ENCODE data around the gene PRKD3. TPM values are rescaled to one million over a fixed set of nuclear protein-coding genes. Genes with fewer than 3 reads are reported as not detected.

The PRKD3 gene
- total RNA-seq, 2 experiments from 2014 or later = 13.0 TPM

DNA sequence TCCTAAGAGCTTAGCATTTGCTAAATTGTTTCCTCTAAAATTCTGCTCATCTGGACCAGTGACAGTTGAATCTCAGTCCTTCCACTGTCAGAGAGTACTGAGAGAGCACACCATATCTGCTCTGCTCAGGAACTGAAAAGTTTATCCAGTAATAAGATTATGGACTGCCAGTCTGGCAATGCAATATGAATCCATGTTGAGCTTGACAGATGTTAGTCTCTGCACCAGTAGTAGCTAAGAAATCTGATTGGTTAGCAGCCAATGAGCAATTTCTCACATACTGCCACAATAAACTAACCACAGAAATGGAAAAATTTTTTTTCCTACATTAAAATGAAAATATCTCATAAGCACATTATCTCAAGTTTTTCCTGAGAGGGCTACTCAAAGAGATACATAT, 2.3 kb downstream of the PRKD3 start:
- DNase-seq = no peak
- intact Hi-C loops (cut with micrococcal nuclease) = loop anchor here (1.0 to 5.0 kb wide), 6 partner anchors 22 to 965 kb away; partner anchors contain the start of genes CDC42EP3, CRIM1 and QPCT
- Mint-ChIP-seq H3K4me3 (no peak overlapping the region), H3K9me3 (no peaks in the 10 kb centered on the region), H3K36me3 (ENCODE audit: low read depth) (peaks cover 9% of the 10 kb centered on the region), H3K4me1 (ENCODE audit: low read depth) (peaks cover 49% of the 10 kb centered on the region), H3K27me3 (ENCODE audit: low read depth) (peaks cover 17% of the 10 kb centered on the region), H3K27ac (no peak overlapping the region)
- CTCF ChIA-PET = interaction anchor here (1.5 to 1.8 kb wide), 2 partner anchors 15 to 45 kb away, joined by 3 to 4 read pairs; no protein-coding TSS in a partner anchor

DNA sequence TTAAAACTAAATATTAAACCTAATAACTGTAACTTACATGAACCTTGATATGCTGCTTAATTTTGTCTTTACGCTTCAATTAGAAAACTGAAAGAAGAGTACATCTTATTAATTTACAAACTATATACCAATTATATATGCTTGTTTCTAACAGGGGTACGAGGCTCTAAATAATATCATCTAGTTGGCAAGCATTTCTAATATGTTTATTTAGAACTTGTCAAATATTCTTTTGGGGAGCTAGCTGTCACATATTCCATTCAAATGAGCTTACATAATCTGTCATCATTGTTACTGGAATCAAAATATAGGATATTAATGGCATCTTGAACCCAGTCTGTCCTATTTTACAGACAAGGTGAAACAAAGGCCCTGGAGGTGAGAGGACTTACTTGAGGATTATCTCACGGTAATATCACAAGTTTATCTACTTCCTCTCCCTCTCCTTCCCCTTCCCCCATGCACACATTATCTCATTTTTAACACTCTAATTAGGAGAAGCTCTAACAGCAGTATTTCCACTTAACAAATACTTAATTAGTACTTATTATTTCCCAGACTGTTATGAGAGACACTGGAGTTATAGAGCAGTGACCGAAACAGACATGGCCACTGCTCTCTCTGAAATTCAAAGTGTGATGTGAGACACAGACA, 3.5 kb downstream of the PRKD3 start:
- Mint-ChIP-seq H3K27me3 (ENCODE audit: low read depth) (peaks cover 8% of the 10 kb centered on the region), H3K9me3 (no peaks in the 10 kb centered on the region), H3K4me3 (no peak overlapping the region), H3K36me3 (ENCODE audit: low read depth) (peaks cover 13% of the 10 kb centered on the region), H3K27ac (no peak overlapping the region), H3K4me1 (ENCODE audit: low read depth) (peaks cover 56% of the 10 kb centered on the region)
- no peak for DNase-seq
- intact Hi-C loops (cut with micrococcal nuclease) = loop anchor here (5.0 kb wide), 3 partner anchors 316 to 964 kb away; partner anchors contain the start of genes CDC42EP3 and CRIM1
- CTCF ChIA-PET = interaction anchor here (1.5 kb wide), 1 partner anchor 14 kb away, joined by 4 read pairs; no protein-coding TSS in a partner anchor

DNA sequence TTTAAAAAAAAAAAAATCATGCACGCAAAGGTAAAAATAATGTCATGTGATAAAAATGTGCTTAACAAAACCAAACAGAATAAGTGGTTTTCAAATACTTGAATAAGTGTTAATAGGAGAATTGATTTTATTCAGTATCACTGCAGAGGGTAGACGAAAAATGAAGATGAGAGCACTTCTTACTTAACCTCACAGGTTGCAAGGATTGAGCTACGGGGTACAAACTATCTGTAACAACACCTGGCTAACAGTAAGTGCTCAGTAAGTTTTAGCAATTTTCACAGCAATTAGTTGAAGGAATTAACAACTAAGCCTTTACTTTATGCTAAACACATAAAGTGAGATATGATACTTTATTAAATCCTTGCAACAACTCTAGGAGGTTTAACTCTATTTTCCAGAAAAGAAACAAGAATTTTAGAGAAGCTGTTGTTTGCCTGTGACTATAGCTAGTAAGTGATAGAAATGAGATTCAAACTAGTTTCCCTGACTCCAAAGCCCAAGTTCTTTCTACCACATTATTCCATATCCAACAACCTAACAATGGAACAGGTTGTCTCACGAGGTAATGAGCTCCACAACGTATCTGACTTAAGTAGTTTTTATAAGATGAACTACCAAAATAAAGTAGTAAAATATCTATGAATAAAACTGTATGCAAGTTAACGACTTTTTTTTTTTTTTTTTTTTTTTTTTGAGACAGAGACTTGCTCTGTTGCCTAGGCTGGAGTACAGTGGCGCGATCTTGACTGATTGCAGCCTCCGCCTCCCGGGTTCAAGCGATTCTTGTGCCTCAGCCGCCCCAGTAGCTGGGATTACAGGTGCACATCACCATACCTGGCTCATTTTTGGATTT, 4.7 kb downstream of the PRKD3 start:
- Mint-ChIP-seq H3K4me1 (ENCODE audit: low read depth) (peaks cover 57% of the 10 kb centered on the region), H3K9me3 (no peaks in the 10 kb centered on the region), H3K36me3 (ENCODE audit: low read depth) (peaks cover 16% of the 10 kb centered on the region), H3K4me3 (no peak overlapping the region), H3K27me3 (ENCODE audit: low read depth) (peaks cover 2% of the 10 kb centered on the region), H3K27ac (no peak overlapping the region)
- no peak for DNase-seq
- intact Hi-C loops (cut with micrococcal nuclease) = loop anchor here (5.0 kb wide), 3 partner anchors 317 to 963 kb away; partner anchors contain the start of genes CDC42EP3 and CRIM1
- CTCF ChIA-PET = interaction anchor here (0.6 to 0.7 kb wide), 4 partner anchors 17 to 571 kb away, joined by 3 to 6 read pairs (median 4); no protein-coding TSS in a partner anchor

DNA sequence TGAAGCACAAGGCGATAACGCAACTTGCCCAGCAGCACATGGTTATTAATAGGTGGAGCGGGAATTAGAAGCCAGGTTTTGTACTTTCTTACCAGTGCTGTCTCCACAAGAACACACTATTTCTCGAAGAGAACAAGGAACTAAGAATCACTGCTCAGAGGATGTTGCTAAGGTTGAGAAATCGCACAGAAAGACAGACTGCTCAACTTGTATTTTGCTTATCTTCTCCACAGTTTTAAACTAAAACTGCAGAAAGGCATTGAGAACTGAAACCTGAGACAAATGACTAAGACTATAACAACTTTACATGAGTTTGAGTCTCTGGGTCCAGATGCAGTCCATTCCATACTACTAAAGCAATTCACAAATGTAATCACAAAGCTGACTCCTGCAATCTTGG, 6.2 kb downstream of the PRKD3 start:
- CTCF ChIA-PET = no interaction called here
- Mint-ChIP-seq H3K27ac (no peak overlapping the region), H3K4me1 (ENCODE audit: low read depth) (peaks cover 60% of the 10 kb centered on the region), H3K4me3 (no peak overlapping the region), H3K27me3 (ENCODE audit: low read depth) (peaks cover 2% of the 10 kb centered on the region), H3K36me3 (ENCODE audit: low read depth) (peaks cover 13% of the 10 kb centered on the region), H3K9me3 (no peaks in the 10 kb centered on the region)
- no peak for DNase-seq
- intact Hi-C loops (cut with micrococcal nuclease) = no loop called here

DNA sequence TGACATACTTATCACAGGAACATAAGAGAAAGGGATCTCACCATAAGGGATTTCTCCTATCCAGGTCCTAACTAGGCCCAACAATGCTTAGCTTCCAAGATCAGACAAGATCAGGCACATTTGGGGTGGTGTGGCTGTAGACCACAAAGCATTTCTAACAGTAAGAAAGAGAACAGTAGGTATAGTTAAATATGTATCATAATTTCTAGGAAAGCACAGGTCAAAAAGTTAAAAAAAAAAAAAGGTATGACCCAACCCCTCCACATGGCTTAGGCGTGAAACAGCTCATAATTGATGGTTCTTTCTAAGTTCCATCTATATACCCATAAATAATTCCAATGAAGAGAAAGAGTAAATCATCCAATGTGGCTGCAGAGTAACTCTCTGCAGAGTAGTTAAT, 6.9 kb downstream of the PRKD3 start:
- Mint-ChIP-seq H3K9me3 (no peaks in the 10 kb centered on the region), H3K4me1 (ENCODE audit: low read depth) (peaks cover 61% of the 10 kb centered on the region), H3K36me3 (ENCODE audit: low read depth) (peaks cover 13% of the 10 kb centered on the region), H3K27ac (peak overlapping the region; percentile 25), H3K4me3 (no peak overlapping the region), H3K27me3 (ENCODE audit: low read depth) (peaks cover 2% of the 10 kb centered on the region)
- intact Hi-C loops (cut with micrococcal nuclease) = no loop called here
- CTCF ChIA-PET = interaction anchor here (0.8 kb wide), 1 partner anchor 78 kb away, joined by 3 read pairs; no protein-coding TSS in a partner anchor
- DNase-seq = peak; percentile 20

DNA sequence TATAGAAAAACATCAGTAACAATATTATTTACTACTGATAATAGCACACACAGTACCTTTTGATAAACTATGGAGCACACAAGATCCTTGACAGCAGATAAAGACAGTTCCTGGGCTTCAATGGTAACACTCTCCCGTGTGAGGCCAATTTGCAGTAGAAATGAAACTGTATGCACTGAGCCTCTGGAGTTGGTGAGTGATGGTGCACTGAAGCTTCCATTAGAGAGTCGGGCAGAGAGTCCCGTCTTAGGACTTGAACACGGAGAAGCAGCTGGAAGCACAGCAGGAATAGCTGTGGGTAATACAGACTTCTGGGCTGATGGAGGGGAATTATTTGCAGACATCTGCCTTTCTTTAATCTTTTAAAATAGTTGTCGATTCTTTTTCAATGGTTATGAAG, 8.5 kb downstream of the PRKD3 start:
- peaks cover 2% of the 10 kb centered on the region for H3K27me3 Mint-ChIP-seq (ENCODE audit: low read depth)
- peaks cover 13% of the 10 kb centered on the region for H3K36me3 Mint-ChIP-seq (ENCODE audit: low read depth)
- H3K4me3 Mint-ChIP-seq = no peak overlapping the region
- no peaks in the 10 kb centered on the region for H3K9me3 Mint-ChIP-seq
- DNase-seq = no peak
- CTCF ChIA-PET = no interaction called here
- intact Hi-C loops (cut with micrococcal nuclease) = no loop called here
- no peak overlapping the region for H3K27ac Mint-ChIP-seq
- peaks cover 52% of the 10 kb centered on the region for H3K4me1 Mint-ChIP-seq (ENCODE audit: low read depth)

DNA sequence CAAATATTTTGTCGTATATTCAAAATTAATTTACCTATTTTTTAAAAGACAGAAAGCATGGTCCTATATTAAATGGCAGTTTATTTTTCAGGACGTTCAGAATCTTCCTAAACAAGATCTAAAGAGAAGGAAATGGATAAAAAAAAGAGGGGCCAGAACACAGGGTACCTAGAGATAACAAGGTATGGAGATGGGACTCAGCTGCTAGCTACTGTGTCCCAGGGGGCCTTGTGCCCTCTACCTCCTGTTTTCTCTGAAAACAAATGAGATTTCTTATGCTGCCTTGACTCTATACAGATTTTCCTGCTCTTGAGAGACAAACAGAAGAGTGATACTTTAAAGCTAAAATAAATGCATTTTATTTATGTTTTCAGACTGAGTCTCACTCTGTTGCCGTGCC, 9.3 kb downstream of the PRKD3 start:
- H3K4me1 Mint-ChIP-seq (ENCODE audit: low read depth) = peaks cover 59% of the 10 kb centered on the region
- H3K9me3 Mint-ChIP-seq = no peaks in the 10 kb centered on the region
- peaks cover 13% of the 10 kb centered on the region for H3K36me3 Mint-ChIP-seq (ENCODE audit: low read depth)
- DNase-seq = no peak
- H3K4me3 Mint-ChIP-seq = no peak overlapping the region
- intact Hi-C loops (cut with micrococcal nuclease) = no loop called here
- no peak overlapping the region for H3K27ac Mint-ChIP-seq
- CTCF ChIA-PET = no interaction called here
- H3K27me3 Mint-ChIP-seq (ENCODE audit: low read depth) = peaks cover 2% of the 10 kb centered on the region

DNA sequence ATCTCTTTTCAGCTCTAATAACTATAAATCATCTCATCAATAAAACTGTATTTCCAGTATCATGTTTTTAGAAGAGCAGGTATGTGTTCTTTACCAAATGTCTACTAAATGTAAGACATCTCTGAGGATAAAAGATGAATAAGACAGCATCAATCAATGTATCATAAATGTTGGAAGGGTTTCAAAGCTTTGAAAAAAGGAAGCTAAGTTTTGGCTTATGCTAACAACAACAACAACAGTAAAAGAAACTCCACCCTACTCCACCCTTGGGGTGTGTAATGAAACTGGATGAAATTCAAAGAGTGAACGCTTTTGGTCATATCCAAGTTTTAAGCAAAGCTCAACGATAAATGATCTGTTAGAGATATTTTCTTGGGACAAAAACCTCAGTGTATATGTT, 17.1 kb downstream of the PRKD3 start:
- DNase-seq = no peak
- intact Hi-C loops (cut with micrococcal nuclease) = no loop called here
- H3K4me3 Mint-ChIP-seq = no peak overlapping the region
- H3K36me3 Mint-ChIP-seq (ENCODE audit: low read depth) = peaks cover 6% of the 10 kb centered on the region
- no peaks in the 10 kb centered on the region for H3K27me3 Mint-ChIP-seq (ENCODE audit: low read depth)
- H3K27ac Mint-ChIP-seq = no peak overlapping the region
- peaks cover 37% of the 10 kb centered on the region for H3K4me1 Mint-ChIP-seq (ENCODE audit: low read depth)
- no peaks in the 10 kb centered on the region for H3K9me3 Mint-ChIP-seq
- CTCF ChIA-PET = interaction anchor here (1.0 kb wide), 1 partner anchor 15 kb away, joined by 4 read pairs; no protein-coding TSS in a partner anchor

DNA sequence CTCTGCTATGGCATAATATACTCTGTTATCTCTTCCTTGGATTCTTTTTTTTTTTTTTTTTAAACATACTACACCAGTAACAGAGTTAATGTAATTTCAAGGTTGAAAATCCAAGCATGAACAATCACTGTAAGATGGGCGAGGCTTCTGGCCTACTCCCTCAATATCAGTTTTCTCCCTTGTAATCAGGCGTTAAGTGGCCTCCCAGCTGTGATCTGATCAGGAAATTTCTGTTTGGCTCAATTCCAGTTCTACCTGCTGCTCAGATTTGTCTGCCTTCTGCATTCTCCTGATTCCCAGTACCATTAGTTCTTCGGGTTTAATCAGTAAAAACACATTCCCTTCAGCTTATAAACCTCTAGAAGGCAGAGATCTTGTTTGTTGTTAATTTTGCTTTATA, 18.6 kb downstream of the PRKD3 start:
- H3K27ac Mint-ChIP-seq = no peak overlapping the region
- no peaks in the 10 kb centered on the region for H3K9me3 Mint-ChIP-seq
- H3K36me3 Mint-ChIP-seq (ENCODE audit: low read depth) = peaks cover 6% of the 10 kb centered on the region
- intact Hi-C loops (cut with micrococcal nuclease) = no loop called here
- DNase-seq = no peak
- CTCF ChIA-PET = no interaction called here
- no peaks in the 10 kb centered on the region for H3K27me3 Mint-ChIP-seq (ENCODE audit: low read depth)
- H3K4me3 Mint-ChIP-seq = no peak overlapping the region
- peaks cover 38% of the 10 kb centered on the region for H3K4me1 Mint-ChIP-seq (ENCODE audit: low read depth)

DNA sequence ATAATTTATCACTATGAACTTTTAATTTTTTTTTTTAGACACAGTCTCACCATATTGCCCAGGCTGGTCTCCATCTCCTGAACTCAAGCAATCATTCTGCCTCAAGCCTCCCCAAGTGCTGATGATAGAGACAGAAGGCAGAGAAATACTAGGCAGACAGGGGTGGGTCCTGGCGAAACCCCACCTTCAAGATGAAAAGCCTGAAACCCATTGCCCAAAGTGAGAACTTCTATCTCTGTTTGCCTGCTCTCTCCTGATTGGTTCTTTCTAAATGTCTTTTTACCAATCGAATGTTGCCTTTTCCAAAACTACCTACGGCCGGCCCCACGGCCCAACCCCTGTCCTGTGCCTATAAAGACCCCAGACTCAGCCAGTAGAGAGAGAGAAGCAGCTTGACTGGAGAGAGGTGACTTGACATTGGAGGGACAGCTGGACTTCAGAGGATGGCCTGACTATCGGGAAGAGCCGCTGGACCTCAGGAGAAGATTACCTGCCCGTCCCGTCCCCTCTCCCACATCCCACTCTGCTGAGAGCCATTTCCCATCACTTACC, 21.9 kb downstream of the PRKD3 start:
- CTCF ChIA-PET = no interaction called here
- intact Hi-C loops (cut with micrococcal nuclease) = no loop called here
- no peak for DNase-seq
- Mint-ChIP-seq H3K4me1 (ENCODE audit: low read depth) (peaks cover 39% of the 10 kb centered on the region), H3K4me3 (no peak overlapping the region), H3K36me3 (ENCODE audit: low read depth) (peaks cover 8% of the 10 kb centered on the region), H3K9me3 (no peaks in the 10 kb centered on the region), H3K27me3 (ENCODE audit: low read depth) (no peaks in the 10 kb centered on the region), H3K27ac (no peak overlapping the region)

DNA sequence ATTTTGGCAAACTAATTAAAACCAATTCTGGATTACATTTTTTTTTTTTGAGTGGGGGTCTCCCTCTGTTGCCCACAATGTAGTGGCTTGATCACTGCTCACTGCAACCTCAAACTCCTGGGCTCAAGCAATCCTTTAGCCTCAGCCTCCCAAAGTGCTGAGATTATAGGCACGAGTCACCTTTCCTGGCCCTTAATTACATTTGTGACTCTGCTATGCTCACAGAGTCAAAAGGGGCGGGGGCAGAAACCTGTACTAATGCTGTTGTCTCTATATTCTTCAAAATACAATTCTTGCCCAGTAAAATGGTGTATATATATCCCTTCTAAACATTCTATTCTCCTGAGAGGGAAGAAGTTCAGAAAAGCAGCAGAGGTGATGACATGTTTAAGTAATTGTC, 23.2 kb downstream of the PRKD3 start:
- CTCF ChIA-PET = interaction anchor here (0.6 kb wide), 1 partner anchor 47 kb away, joined by 3 read pairs; no protein-coding TSS in a partner anchor
- Mint-ChIP-seq H3K4me1 (ENCODE audit: low read depth) (peaks cover 41% of the 10 kb centered on the region), H3K27ac (no peak overlapping the region), H3K9me3 (no peaks in the 10 kb centered on the region), H3K4me3 (no peak overlapping the region), H3K27me3 (ENCODE audit: low read depth) (no peaks in the 10 kb centered on the region), H3K36me3 (ENCODE audit: low read depth) (peaks cover 8% of the 10 kb centered on the region)
- intact Hi-C loops (cut with micrococcal nuclease) = no loop called here
- DNase-seq = peak; percentile 25

DNA sequence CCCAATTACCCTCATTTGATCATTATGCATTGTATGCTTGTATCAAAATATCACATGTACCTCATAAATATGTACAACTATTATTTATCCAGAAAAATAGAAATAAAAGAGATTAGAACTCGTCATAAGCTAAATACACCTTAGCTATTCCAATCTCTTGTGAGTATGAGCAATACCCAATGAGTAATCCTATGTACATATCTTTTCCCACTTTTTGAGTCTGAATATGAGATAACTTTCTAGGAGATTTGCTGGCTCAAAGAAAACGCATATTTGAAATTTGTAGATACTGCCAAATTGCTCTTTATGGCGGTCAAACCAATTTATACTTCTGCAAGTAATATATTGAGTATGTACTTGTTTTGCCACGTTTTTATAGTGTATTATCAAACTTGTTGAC, 24.1 kb downstream of the PRKD3 start:
- peaks cover 41% of the 10 kb centered on the region for H3K4me1 Mint-ChIP-seq (ENCODE audit: low read depth)

More for the DNA sequence above, 24.1 kb downstream of the PRKD3 start:
- intact Hi-C loops (cut with micrococcal nuclease) = no loop called here
- Mint-ChIP-seq H3K4me3 (no peak overlapping the region), H3K27me3 (ENCODE audit: low read depth) (no peaks in the 10 kb centered on the region), H3K36me3 (ENCODE audit: low read depth) (peaks cover 8% of the 10 kb centered on the region), H3K27ac (no peak overlapping the region), H3K9me3 (no peaks in the 10 kb centered on the region)
- DNase-seq = no peak
- CTCF ChIA-PET = interaction anchor here (0.6 kb wide), 1 partner anchor 48 kb away, joined by 3 read pairs; no protein-coding TSS in a partner anchor
